ENCODE measurements around the gene TGM3. TPM values are rescaled to one million over a fixed set of nuclear protein-coding genes. Genes with fewer than 3 reads are reported as not detected.

The TGM3 gene
- total and polyA plus RNA-seq, 2 experiments from 2014 or later, result 0.08 TPM; not detected in 1

DNA sequence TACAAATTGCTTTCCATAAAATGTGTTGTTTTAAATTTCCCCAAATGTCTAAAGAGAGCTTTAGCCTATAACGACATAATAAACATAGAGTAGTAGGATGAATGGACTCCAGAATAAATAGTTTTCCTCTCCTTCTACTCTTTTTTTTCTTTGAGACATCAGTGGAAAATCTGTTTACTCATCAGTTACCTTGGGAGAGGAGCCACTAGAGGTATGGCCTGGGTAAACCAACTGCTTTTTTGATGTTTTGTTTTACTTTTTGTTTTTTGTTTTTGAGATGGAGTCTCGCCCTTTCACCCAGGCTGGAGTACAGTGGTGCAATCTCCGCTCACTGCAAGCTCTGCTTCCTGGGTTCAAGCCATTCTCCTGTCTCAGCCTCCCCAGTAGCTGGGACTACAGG, 8.3 kb upstream of the TGM3 start (continued):
- TF ChIP-seq EZH2 (IDR thresholded peaks at IDR 0.05; ENCODE audit: low read depth, unreplicated experiment), result no peak
- no peak for TF ChIP-seq POLR2AphosphoS5 (IDR thresholded peaks at IDR 0.05; ENCODE audit: low read depth)
- no peak for TF ChIP-seq NANOG (IDR thresholded peaks at IDR 0.05; ENCODE audit: borderline replicate concordance)
- TF ChIP-seq, protein P1, sequence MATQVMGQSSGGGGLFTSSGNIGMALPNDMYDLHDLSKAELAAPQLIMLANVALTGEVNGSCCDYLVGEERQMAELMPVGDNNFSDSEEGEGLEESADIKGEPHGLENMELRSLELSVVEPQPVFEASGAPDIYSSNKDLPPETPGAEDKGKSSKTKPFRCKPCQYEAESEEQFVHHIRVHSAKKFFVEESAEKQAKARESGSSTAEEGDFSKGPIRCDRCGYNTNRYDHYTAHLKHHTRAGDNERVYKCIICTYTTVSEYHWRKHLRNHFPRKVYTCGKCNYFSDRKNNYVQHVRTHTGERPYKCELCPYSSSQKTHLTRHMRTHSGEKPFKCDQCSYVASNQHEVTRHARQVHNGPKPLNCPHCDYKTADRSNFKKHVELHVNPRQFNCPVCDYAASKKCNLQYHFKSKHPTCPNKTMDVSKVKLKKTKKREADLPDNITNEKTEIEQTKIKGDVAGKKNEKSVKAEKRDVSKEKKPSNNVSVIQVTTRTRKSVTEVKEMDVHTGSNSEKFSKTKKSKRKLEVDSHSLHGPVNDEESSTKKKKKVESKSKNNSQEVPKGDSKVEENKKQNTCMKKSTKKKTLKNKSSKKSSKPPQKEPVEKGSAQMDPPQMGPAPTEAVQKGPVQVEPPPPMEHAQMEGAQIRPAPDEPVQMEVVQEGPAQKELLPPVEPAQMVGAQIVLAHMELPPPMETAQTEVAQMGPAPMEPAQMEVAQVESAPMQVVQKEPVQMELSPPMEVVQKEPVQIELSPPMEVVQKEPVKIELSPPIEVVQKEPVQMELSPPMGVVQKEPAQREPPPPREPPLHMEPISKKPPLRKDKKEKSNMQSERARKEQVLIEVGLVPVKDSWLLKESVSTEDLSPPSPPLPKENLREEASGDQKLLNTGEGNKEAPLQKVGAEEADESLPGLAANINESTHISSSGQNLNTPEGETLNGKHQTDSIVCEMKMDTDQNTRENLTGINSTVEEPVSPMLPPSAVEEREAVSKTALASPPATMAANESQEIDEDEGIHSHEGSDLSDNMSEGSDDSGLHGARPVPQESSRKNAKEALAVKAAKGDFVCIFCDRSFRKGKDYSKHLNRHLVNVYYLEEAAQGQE (IDR thresholded peaks at IDR 0.05; ENCODE audit: unreplicated experiment), result no peak
- TF ChIP-seq, protein P2, sequence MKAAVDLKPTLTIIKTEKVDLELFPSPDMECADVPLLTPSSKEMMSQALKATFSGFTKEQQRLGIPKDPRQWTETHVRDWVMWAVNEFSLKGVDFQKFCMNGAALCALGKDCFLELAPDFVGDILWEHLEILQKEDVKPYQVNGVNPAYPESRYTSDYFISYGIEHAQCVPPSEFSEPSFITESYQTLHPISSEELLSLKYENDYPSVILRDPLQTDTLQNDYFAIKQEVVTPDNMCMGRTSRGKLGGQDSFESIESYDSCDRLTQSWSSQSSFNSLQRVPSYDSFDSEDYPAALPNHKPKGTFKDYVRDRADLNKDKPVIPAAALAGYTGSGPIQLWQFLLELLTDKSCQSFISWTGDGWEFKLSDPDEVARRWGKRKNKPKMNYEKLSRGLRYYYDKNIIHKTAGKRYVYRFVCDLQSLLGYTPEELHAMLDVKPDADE (IDR thresholded peaks at IDR 0.05), result no peak

DNA sequence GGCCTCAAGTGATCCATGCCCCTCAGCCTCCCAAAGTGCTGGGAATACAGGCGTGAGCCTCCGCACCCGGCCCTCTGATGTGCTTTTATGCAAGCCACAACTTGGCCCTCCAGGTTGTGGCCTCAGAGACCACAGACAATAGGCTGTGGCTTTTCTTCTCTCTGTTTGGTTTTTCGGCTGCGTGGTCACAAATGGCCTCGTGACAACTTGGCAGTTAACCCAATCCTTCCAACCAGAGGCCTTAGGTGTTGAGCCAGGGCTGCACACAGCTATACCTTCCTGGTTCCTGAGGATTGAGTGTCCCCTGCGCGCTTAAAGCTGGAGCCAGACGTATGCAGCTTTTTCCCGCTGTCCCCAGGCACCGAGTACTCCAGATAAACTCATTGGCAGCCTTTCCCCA, 6.3 kb upstream of the TGM3 start:
- DNase-seq (ENCODE audit: low spot score) (no peak), ATAC-seq (no peak)
- Histone ChIP-seq H3K27ac (ENCODE audit: low read depth) (no peak overlapping the region), H3K27me3 (ENCODE audit: insufficient read depth) (no peaks in the 10 kb centered on the region), H3F3A (replicated peaks; ENCODE audit: low read depth) (no peaks in the 10 kb centered on the region), H2AFZ (peak overlapping the region; percentile 47; the same call in 1 of the 2 replicates), H3K4me2 (no peak overlapping the region), H3K4me1 (ENCODE audit: insufficient read depth) (no peaks in the 10 kb centered on the region), H4K20me1 (replicated peaks; ENCODE audit: insufficient read depth) (no peaks in the 10 kb centered on the region), H3K79me2 (replicated peaks; ENCODE audit: insufficient read depth) (no peaks in the 10 kb centered on the region), H3K36me3 (ENCODE audit: insufficient read depth) (no peaks in the 10 kb centered on the region), H3K4me3 (no peak overlapping the region), H3K9me2 (ENCODE audit: insufficient read depth) (no peaks in the 10 kb centered on the region; the same call in 1 of the 2 replicates)
- Mint-ChIP-seq H3K4me1 (peaks cover 6% of the 10 kb centered on the region), H3K4me3 (no peak overlapping the region), H3K36me3 (ENCODE audit: low read depth) (no peaks in the 10 kb centered on the region), H3K27ac (no peak overlapping the region), H3K9me3 (no peaks in the 10 kb centered on the region; the same call in 2 of the 3 replicates), H3K27me3 (ENCODE audit: insufficient read depth, low read depth, poor library complexity) (peaks cover 4% of the 10 kb centered on the region)
- TF ChIP-seq EZH2phosphoT487 (IDR thresholded peaks at IDR 0.05; ENCODE audit: unreplicated experiment), result no peak
- TF ChIP-seq, protein P3, sequence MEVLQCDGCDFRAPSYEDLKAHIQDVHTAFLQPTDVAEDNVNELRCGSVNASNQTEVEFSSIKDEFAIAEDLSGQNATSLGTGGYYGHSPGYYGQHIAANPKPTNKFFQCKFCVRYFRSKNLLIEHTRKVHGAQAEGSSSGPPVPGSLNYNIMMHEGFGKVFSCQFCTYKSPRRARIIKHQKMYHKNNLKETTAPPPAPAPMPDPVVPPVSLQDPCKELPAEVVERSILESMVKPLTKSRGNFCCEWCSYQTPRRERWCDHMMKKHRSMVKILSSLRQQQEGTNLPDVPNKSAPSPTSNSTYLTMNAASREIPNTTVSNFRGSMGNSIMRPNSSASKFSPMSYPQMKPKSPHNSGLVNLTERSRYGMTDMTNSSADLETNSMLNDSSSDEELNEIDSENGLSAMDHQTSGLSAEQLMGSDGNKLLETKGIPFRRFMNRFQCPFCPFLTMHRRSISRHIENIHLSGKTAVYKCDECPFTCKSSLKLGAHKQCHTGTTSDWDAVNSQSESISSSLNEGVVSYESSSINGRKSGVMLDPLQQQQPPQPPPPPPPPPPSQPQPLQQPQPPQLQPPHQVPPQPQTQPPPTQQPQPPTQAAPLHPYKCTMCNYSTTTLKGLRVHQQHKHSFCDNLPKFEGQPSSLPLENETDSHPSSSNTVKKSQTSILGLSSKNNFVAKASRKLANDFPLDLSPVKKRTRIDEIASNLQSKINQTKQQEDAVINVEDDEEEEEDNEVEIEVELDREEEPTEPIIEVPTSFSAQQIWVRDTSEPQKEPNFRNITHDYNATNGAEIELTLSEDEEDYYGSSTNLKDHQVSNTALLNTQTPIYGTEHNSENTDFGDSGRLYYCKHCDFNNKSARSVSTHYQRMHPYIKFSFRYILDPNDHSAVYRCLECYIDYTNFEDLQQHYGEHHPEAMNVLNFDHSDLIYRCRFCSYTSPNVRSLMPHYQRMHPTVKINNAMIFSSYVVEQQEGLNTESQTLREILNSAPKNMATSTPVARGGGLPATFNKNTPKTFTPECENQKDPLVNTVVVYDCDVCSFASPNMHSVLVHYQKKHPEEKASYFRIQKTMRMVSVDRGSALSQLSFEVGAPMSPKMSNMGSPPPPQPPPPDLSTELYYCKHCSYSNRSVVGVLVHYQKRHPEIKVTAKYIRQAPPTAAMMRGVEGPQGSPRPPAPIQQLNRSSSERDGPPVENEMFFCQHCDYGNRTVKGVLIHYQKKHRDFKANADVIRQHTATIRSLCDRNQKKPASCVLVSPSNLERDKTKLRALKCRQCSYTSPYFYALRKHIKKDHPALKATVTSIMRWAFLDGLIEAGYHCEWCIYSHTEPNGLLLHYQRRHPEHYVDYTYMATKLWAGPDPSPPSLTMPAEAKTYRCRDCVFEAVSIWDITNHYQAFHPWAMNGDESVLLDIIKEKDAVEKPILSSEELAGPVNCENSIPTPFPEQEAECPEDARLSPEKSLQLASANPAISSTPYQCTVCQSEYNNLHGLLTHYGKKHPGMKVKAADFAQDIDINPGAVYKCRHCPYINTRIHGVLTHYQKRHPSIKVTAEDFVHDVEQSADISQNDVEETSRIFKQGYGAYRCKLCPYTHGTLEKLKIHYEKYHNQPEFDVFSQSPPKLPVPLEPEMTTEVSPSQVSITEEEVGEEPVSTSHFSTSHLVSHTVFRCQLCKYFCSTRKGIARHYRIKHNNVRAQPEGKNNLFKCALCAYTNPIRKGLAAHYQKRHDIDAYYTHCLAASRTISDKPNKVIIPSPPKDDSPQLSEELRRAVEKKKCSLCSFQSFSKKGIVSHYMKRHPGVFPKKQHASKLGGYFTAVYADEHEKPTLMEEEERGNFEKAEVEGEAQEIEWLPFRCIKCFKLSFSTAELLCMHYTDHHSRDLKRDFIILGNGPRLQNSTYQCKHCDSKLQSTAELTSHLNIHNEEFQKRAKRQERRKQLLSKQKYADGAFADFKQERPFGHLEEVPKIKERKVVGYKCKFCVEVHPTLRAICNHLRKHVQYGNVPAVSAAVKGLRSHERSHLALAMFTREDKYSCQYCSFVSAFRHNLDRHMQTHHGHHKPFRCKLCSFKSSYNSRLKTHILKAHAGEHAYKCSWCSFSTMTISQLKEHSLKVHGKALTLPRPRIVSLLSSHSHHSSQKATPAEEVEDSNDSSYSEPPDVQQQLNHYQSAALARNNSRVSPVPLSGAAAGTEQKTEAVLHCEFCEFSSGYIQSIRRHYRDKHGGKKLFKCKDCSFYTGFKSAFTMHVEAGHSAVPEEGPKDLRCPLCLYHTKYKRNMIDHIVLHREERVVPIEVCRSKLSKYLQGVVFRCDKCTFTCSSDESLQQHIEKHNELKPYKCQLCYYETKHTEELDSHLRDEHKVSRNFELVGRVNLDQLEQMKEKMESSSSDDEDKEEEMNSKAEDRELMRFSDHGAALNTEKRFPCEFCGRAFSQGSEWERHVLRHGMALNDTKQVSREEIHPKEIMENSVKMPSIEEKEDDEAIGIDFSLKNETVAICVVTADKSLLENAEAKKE (CRISPR knock-in tag; IDR thresholded peaks at IDR 0.05), result no peak
- TF ChIP-seq, protein P1 (IDR thresholded peaks at IDR 0.05; ENCODE audit: unreplicated experiment), result no peak
- TF ChIP-seq, protein P2 (IDR thresholded peaks at IDR 0.05), result no peak
